HepG2 (cell line): ENCODE measurements around the gene SATB2. TPM values are rescaled to one million over a fixed set of nuclear protein-coding genes. Genes with fewer than 3 reads are reported as not detected.

Experiments
- ATAC-seq: fragments of 200-7000 bp; cut with Tn5 transposase; 3 replicates; pipeline ENCODE4 v1.9.1; 2020; ENCODE audit warnings: mild to moderate bottlenecking, moderate library complexity
- BruUV-seq: library from RNA; stranded (reverse); fragments of 400-500 nt; replicated peaks from 2 replicates; lab custom pipeline; 2021; lab: Mats Ljungman, UMichigan
- CTCF ChIA-PET: fragments of 300-600 bp; formaldehyde crosslinking; extraction: SDS; loops from one replicate; lab custom pipeline; 2021; ENCODE audit warnings: low total read pairs, inconsistent platforms, low intra/inter-chr PET ratio; lab: Yijun Ruan, JAX
- POLR2A ChIA-PET: fragments of 350-600 bp; sonication (Branson Sonifier 250); formaldehyde crosslinking; loops from one replicate; lab custom pipeline; 2020; ENCODE audit warnings: antibody characterized with exemption, inconsistent platforms; lab: Yijun Ruan, JAX
- DNase-seq: peaks from one replicate; pipeline ENCODE4 v3.0.0-alpha.2; 2015; ENCODE audit warnings: low spot score
- FAIRE-seq: peaks from 3 replicates; lab custom pipeline; 2011; peaks lifted over from hg19 to GRCh38; lab: Jason Lieb, UNC
- H2AFZ ChIP-seq: one replicate; pipeline ENCODE4 v1.6.1; 2011; ENCODE audit warnings: low read length, inconsistent platforms
- H3K27ac ChIP-seq: fragments of 300-600 bp; 3 replicates; pipeline ENCODE4 v1.8.0; 2011; ENCODE audit warnings: mixed run types, mild to moderate bottlenecking, mixed read lengths, low read length, inconsistent platforms; ENCODE audit not compliant: insufficient read depth; ENCODE audit errors: extremely low read length
- H3K27me3 ChIP-seq, 2 experiments: fragments of 200-600 bp in 1 of 2; 2 replicates in 1 of 2; 3 replicates in 1 of 2; pipeline versions ENCODE4 v1.6.0 to v1.8.0; 2011; ENCODE audit warnings: low read length in 2 of 2, mild to moderate bottlenecking in 2 of 2, moderate library complexity in 2 of 2, inconsistent platforms in 1 of 2; ENCODE audit not compliant: insufficient read depth in 2 of 2, control insufficient read depth in 1 of 2
- H3K36me3 ChIP-seq, 2 experiments: fragments of 200-600 bp in 1 of 2; replicated peaks in 1 of 2; 2 replicates in 1 of 2; 3 replicates in 1 of 2; pipeline versions ENCODE4 v1.5.1 to v1.8.0; 2011; ENCODE audit warnings: low read length in 2 of 2, inconsistent platforms in 1 of 2; ENCODE audit not compliant: insufficient read depth in 2 of 2, control insufficient read depth in 1 of 2
- H3K4me1 ChIP-seq: 2 replicates; pipeline ENCODE4 v1.5.1; 2012; ENCODE audit warnings: low read length, inconsistent platforms; ENCODE audit not compliant: insufficient read depth
- H3K4me2 ChIP-seq: 2 replicates; pipeline ENCODE4 v1.6.0; 2011; ENCODE audit warnings: low read depth, low read length, inconsistent platforms
- H3K4me3 ChIP-seq, 3 experiments: fragments of 200-600 bp in 1 of 3; sonication (generic), shearing (Covaris generic) in 1 of 3; replicated peaks in 1 of 3; 2 replicates each; pipeline ENCODE4 v1.5.1; 2011 to 2016; ENCODE audit warnings: low read length in 3 of 3, inconsistent platforms in 2 of 3, low read depth in 2 of 3, mild to moderate bottlenecking in 2 of 3, control low read depth in 1 of 3, mixed read lengths in 1 of 3; ENCODE audit not compliant: insufficient read depth in 1 of 3
- H3K79me2 ChIP-seq: one replicate; pipeline ENCODE4 v1.6.1; 2011; ENCODE audit warnings: low read length, inconsistent platforms; ENCODE audit not compliant: insufficient read depth
- H3K9ac ChIP-seq: 2 replicates; pipeline ENCODE4 v1.6.0; 2011; ENCODE audit warnings: mild to moderate bottlenecking, low read depth, low read length, inconsistent platforms; ENCODE audit not compliant: insufficient read depth
- H3K9me3 ChIP-seq: 2 replicates; pipeline ENCODE4 v1.5.1; 2012; ENCODE audit warnings: mild to moderate bottlenecking, low read length
- H4K20me1 ChIP-seq: 2 replicates; pipeline ENCODE4 v1.6.0; 2011; ENCODE audit warnings: inconsistent platforms, mild to moderate bottlenecking, low read length, moderate library complexity; ENCODE audit not compliant: insufficient read depth
- HMG20B ChIP-seq: conservative IDR thresholded peaks from 2 replicates; pipeline ENCODE4 v1.6.1; 2016; ENCODE audit warnings: missing genetic modification reagents, missing compliant biosample characterization
- NR1H2 ChIP-seq: sonication (generic); formaldehyde crosslinking; IDR thresholded peaks from 2 replicates; pipeline ENCODE4 v1.8.1; 2022; ENCODE audit warnings: low read depth, missing genetic modification reagents, borderline replicate concordance
- RORA ChIP-seq: sonication (generic); formaldehyde crosslinking; IDR thresholded peaks from 2 replicates; pipeline ENCODE4 v1.5.0; 2020; ENCODE audit warnings: mild to moderate bottlenecking, missing genetic modification reagents, moderate library complexity
- SNAI1 ChIP-seq: sonication (generic); formaldehyde crosslinking; IDR thresholded peaks from 2 replicates; pipeline ENCODE4 v1.5.0; 2020; ENCODE audit warnings: mild to moderate bottlenecking, missing genetic modification reagents, borderline replicate concordance
- SNAPC2 ChIP-seq: sonication (generic); formaldehyde crosslinking; IDR thresholded peaks from 2 replicates; pipeline ENCODE4 v1.8.1; 2022; ENCODE audit warnings: mild to moderate bottlenecking, missing genetic modification reagents
- TFDP1 ChIP-seq: IDR thresholded peaks from 2 replicates; pipeline ENCODE4 v1.6.1; 2016; ENCODE audit warnings: missing compliant biosample characterization, missing genetic modification reagents, borderline replicate concordance
- THAP9 ChIP-seq: sonication (generic); formaldehyde crosslinking; IDR thresholded peaks from 2 replicates; pipeline ENCODE4; 2020; ENCODE audit warnings: missing genetic modification reagents, mild to moderate bottlenecking, borderline replicate concordance
- ZBTB39 ChIP-seq: sonication (generic); formaldehyde crosslinking; IDR thresholded peaks from 2 replicates; pipeline ENCODE4 v1.5.0; 2020; ENCODE audit warnings: missing genetic modification reagents
- ZFAT ChIP-seq: sonication (generic); formaldehyde crosslinking; conservative IDR thresholded peaks from 2 replicates; pipeline ENCODE4 v1.8.1; 2023; ENCODE audit warnings: missing genetic modification reagents, inconsistent platforms
- ZMYM2 ChIP-seq: sonication (generic); formaldehyde crosslinking; IDR thresholded peaks from 2 replicates; pipeline ENCODE4 v1.8.0; 2022; ENCODE audit warnings: mild to moderate bottlenecking, missing genetic modification reagents
- ZNF782 ChIP-seq: sonication (generic); formaldehyde crosslinking; IDR thresholded peaks from 2 replicates; pipeline ENCODE4 v1.4.0; 2020; ENCODE audit warnings: missing genetic modification reagents, mild to moderate bottlenecking, borderline replicate concordance
- whole genome bisulfite sequencing: methylation state at CpG from one replicate; pipeline ENCODE4 v1.1.6; 2017; ENCODE audit warnings: low lambda C conversion rate; 5-methylcytosine and 5-hydroxymethylcytosine counted together
- in situ Hi-C: cut with HindIII; loops from 2 replicates; pipeline ENCODE4 v1.10.0; 2017; ENCODE audit warnings: low pct_unique_long_range_greater_than_20kb; ENCODE audit not compliant: extremely low pct_ligation_motif_present
- intact Hi-C: fragments of 100-400 bp; cut with micrococcal nuclease; formaldehyde crosslinking; loops from one replicate; pipeline ENCODE4 v1.10.0; 2022; ENCODE audit not compliant: unreplicated experiment
- polyA plus RNA-seq, 8 experiments: library from polyadenylated mRNA; depleted of rRNA in 3 of 8; stranded (reverse) in 7 of 8; unstranded in 1 of 8; fragments of >200 nt; fragmentation: Illumina TruSeq in 4 of 8; extraction: Trizol in 4 of 8; gene quantifications; 2 replicates each; pipeline versions ENCODE4 v1.2.1 to v1.2.3, GENCODE V29; 2011 to 2016; ENCODE audit warnings: low read depth in 4 of 8, missing spikeins in 1 of 8, mixed read lengths in 1 of 8; ENCODE audit not compliant: insufficient read depth in 1 of 8
- total RNA-seq, 5 experiments: library from RNA; depleted of rRNA; stranded (reverse); fragments of >200 nt; fragmentation: Illumina TruSeq; extraction: Trizol; gene quantifications; 2 replicates each; pipeline ENCODE4 v1.2.3, GENCODE V29; 2016; ENCODE audit warnings: low read depth in 1 of 5

Gene SATB2
- total and polyA plus RNA-seq, 2 of the 13 experiments (the other 11 are each of a cell fraction or from before 2014, with no cell fraction given): 2.5 to 5.5 TPM

- Histone ChIP-seq H3K9me3 (no peaks in the 10 kb centered on the region), H3K27me3 (peaks cover 0 to 16% of the 10 kb centered on the region in 2 experiments; a peak in 4 of 5 replicates), H3K79me2 (no peaks in the 10 kb centered on the region), H3K9ac (no peak overlapping the region), H3K36me3 (no peaks in the 10 kb centered on the region), H4K20me1 (no peaks in the 10 kb centered on the region), H3K4me1 (peaks cover 20% of the 10 kb centered on the region), H3K27ac (no peak overlapping the region), H3K4me2 (no peak overlapping the region), H2AFZ (no peak overlapping the region), H3K4me3 (no peak overlapping the region; a peak in 1 of 6 replicates)
- POLR2A ChIA-PET: no interaction called here
- ATAC-seq (no peak), DNase-seq (no peak), FAIRE-seq (no peak)
- WGBS: 53% methylated on average over 2 of the region's 2 CpGs
- CTCF ChIA-PET: no interaction called here
- TF ChIP-seq SNAI1 (CRISPR knock-in tag) (no peak), NR1H2 (no peak), TFDP1 (CRISPR knock-in tag) (no peak), SNAPC2 (CRISPR knock-in tag) (no peak)
- in situ Hi-C loops (no loop called here), intact Hi-C loops (no loop called here)
- no TSS peak for BruUV-seq
Observed at GRCh38 chr2:199452260-199452990, 5.3 kb downstream of the SATB2 start.

GRCh38 chr2:199449956-199450355, 7.8 kb downstream of the SATB2 start:
- in situ Hi-C loops (no loop called here), intact Hi-C loops (no loop called here)
- Histone ChIP-seq H3K4me3 (no peak overlapping the region), H4K20me1 (no peaks in the 10 kb centered on the region), H3K36me3 (no peaks in the 10 kb centered on the region), H3K27ac (no peak overlapping the region), H3K79me2 (no peaks in the 10 kb centered on the region), H3K27me3 (no peaks in the 10 kb centered on the region), H3K4me2 (no peak overlapping the region), H3K9me3 (no peaks in the 10 kb centered on the region), H3K4me1 (no peaks in the 10 kb centered on the region), H3K9ac (no peak overlapping the region), H2AFZ (no peak overlapping the region)
- POLR2A ChIA-PET: no interaction called here
- DNase-seq (no peak), ATAC-seq (no peak), FAIRE-seq (no peak)
- WGBS: 65% methylated on average over 3 of the region's 3 CpGs
- CTCF ChIA-PET: no interaction called here
- no TSS peak for BruUV-seq
- TF ChIP-seq THAP9 (CRISPR knock-in tag) (no peak), ZNF782 (no peak), ZMYM2 (CRISPR knock-in tag) (no peak), RORA (CRISPR knock-in tag) (no peak), HMG20B (no peak), ZFAT (CRISPR knock-in tag) (no peak), ZBTB39 (CRISPR knock-in tag) (no peak)
